Mesendoderm (in vitro differentiated cells): ENCODE data around the gene HSD11B2.

Experiments used
- DNase-seq: peaks from one replicate; pipeline ENCODE4 v3.0.0; 2013
- H2AK5ac ChIP-seq: 2 replicates; pipeline ENCODE4 v1.6.1; 2013; ENCODE audit warnings: low read length, inconsistent platforms
- H2BK120ac ChIP-seq: 2 replicates; pipeline ENCODE4 v1.6.1; 2013; ENCODE audit warnings: low read depth, mild to moderate bottlenecking, low read length, moderate library complexity, mixed read lengths
- H2BK15ac ChIP-seq: replicated peaks from 2 replicates; pipeline ENCODE4 v1.6.1; 2013; ENCODE audit warnings: low read depth, mild to moderate bottlenecking, moderate library complexity
- H2BK5ac ChIP-seq: 2 replicates; pipeline ENCODE4 v1.6.1; 2013; ENCODE audit warnings: low read length, inconsistent platforms
- H3K18ac ChIP-seq: 2 replicates; pipeline ENCODE4 v1.6.1; 2013; ENCODE audit warnings: mild to moderate bottlenecking, low read length, mixed read lengths
- H3K23ac ChIP-seq: one replicate; pipeline ENCODE4 v1.6.1; 2013; ENCODE audit warnings: low read length
- H3K27ac ChIP-seq: 2 replicates; pipeline ENCODE4 v1.5.1; 2013; ENCODE audit warnings: low read depth, mild to moderate bottlenecking, inconsistent platforms, low read length, moderate library complexity
- H3K27me3 ChIP-seq: 2 replicates; pipeline ENCODE4 v1.6.1; 2013; ENCODE audit warnings: low read length, control low read depth, mild to moderate bottlenecking, inconsistent platforms; ENCODE audit not compliant: insufficient read depth, poor library complexity
- H3K36me3 ChIP-seq: 2 replicates; pipeline ENCODE4 v1.6.1; 2013; ENCODE audit warnings: low read length, inconsistent platforms; ENCODE audit not compliant: control insufficient read depth, insufficient read depth
- H3K4ac ChIP-seq: one replicate; pipeline ENCODE4 v1.6.1; 2013; ENCODE audit warnings: low read depth, mild to moderate bottlenecking, low read length, moderate library complexity
- H3K4me1 ChIP-seq: 2 replicates; pipeline ENCODE4 v1.6.1; 2013; ENCODE audit warnings: low read depth, low read length, inconsistent platforms; ENCODE audit not compliant: control insufficient read depth
- H3K4me2 ChIP-seq: 2 replicates; pipeline ENCODE4 v1.6.1; 2013; ENCODE audit warnings: low read length
- H3K4me3 ChIP-seq: 2 replicates; pipeline ENCODE4 v1.5.1; 2013; ENCODE audit warnings: mild to moderate bottlenecking, low read length
- H3K56ac ChIP-seq: one replicate; pipeline ENCODE4 v1.6.1; 2013; ENCODE audit warnings: low read length
- H3K79me1 ChIP-seq: 2 replicates; pipeline ENCODE4 v1.6.1; 2013; ENCODE audit warnings: low read length, inconsistent platforms
- H3K79me2 ChIP-seq: 2 replicates; pipeline ENCODE4 v1.6.1; 2013; ENCODE audit warnings: mild to moderate bottlenecking, low read length; ENCODE audit not compliant: control insufficient read depth, insufficient read depth
- H3K9ac ChIP-seq: 2 replicates; pipeline ENCODE4 v1.6.1; 2013; ENCODE audit warnings: low read length, inconsistent platforms
- H4K5ac ChIP-seq: one replicate; pipeline ENCODE4 v1.6.1; 2013; ENCODE audit warnings: low read length
- H4K8ac ChIP-seq: one replicate; pipeline ENCODE4 v1.6.1; 2013; ENCODE audit warnings: low read depth, mild to moderate bottlenecking, control low read depth, low read length, moderate library complexity
- WGBS: extraction: QIAGEN DNeasy Blood & Tissue Kit; methylation state at CpG from one replicate; pipeline ENCODE4 v1.1.7; 2013; ENCODE audit warnings: low lambda C conversion rate, missing lambda C conversion rate; ENCODE audit not compliant: insufficient coverage; ENCODE audit errors: extremely low coverage; 5-methylcytosine and 5-hydroxymethylcytosine counted together

The HSD11B2 gene

DNA sequence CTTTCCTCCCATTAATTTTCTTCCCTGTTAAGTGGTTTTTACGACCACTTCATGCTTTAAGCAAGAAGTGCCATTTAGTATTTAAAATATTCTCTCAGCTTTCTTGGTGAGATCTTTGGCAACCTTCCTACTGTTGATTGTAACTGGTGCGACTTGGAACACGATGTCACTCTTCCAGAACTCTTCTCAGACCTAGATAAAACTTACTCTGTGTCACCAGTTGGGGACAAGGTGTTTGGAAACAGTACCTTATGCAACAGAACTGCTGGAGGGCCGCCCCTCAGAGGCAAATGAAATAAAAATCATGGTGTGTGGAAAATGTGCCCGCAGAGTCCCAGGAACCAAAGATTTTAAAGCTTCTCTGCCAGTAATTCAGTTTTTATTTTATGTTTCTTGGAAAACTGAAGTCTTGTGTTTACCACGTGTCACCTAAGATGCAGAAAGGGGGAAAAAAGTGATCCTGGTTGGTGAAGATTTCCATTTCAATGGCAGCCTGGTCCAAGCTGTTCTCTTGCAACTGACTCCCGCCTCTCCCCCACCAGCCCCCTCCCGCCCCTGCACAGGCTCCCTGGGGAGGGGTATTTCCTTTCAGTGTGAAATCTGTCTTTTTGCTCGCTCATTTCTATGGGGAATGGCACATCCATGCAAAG is 7.2 kb upstream of the HSD11B2 start:
- H3K18ac ChIP-seq: no peak overlapping the region
- no peak overlapping the region for H3K27ac ChIP-seq
- peak overlapping the region; percentile 9 for H3K56ac ChIP-seq
- no peaks in the 10 kb centered on the region for H3K79me1 ChIP-seq
- WGBS: no CpG with 5 or more reads among the region's 9 CpGs
- no peak overlapping the region for H3K9ac ChIP-seq
- H2BK15ac ChIP-seq: no peak overlapping the region
- H4K8ac ChIP-seq: no peak overlapping the region
- no peaks in the 10 kb centered on the region for H3K79me2 ChIP-seq
- H2BK120ac ChIP-seq: no peak overlapping the region
- no peaks in the 10 kb centered on the region for H3K36me3 ChIP-seq
- H2BK5ac ChIP-seq: no peak overlapping the region
- no peak overlapping the region for H3K4ac ChIP-seq
- no peak overlapping the region for H3K4me2 ChIP-seq
- H2AK5ac ChIP-seq: no peak overlapping the region
- DNase-seq: no peak
- H3K23ac ChIP-seq: no peak overlapping the region
- H3K4me3 ChIP-seq: no peak overlapping the region
- peaks cover 16% of the 10 kb centered on the region for H3K4me1 ChIP-seq
- H3K27me3 ChIP-seq: no peaks in the 10 kb centered on the region
- no peak overlapping the region for H4K5ac ChIP-seq

GRCh38 chr16:67424261-67424615 is 6.7 kb upstream of the HSD11B2 start:
- Histone ChIP-seq H2BK5ac (peak overlapping the region; percentile 44), H2AK5ac (no peak overlapping the region), H3K4me1 (peaks cover 16% of the 10 kb centered on the region), H3K56ac (peak overlapping the region; percentile 73), H3K23ac (no peak overlapping the region), H3K4ac (no peak overlapping the region), H3K27me3 (no peaks in the 10 kb centered on the region), H3K36me3 (no peaks in the 10 kb centered on the region), H3K9ac (peak overlapping the region; percentile 39), H4K5ac (no peak overlapping the region), H2BK120ac (peak overlapping the region; percentile 49), H3K27ac (peak overlapping the region; percentile 13), H3K79me1 (no peaks in the 10 kb centered on the region), H3K4me2 (peak overlapping the region; percentile 25), H3K4me3 (no peak overlapping the region), H3K79me2 (no peaks in the 10 kb centered on the region), H4K8ac (no peak overlapping the region), H2BK15ac (peak overlapping the region; percentile 10), H3K18ac (peak overlapping the region; percentile 78)
- WGBS: no CpG with 5 or more reads among the region's 5 CpGs
- no peak for DNase-seq

- Histone ChIP-seq H3K4me1 (peaks cover 16% of the 10 kb centered on the region), H3K4me2 (no peak overlapping the region), H3K27ac (no peak overlapping the region), H2AK5ac (no peak overlapping the region), H3K23ac (no peak overlapping the region), H3K79me2 (no peaks in the 10 kb centered on the region), H3K9ac (no peak overlapping the region), H2BK120ac (peak overlapping the region; percentile 49), H3K4me3 (no peak overlapping the region), H4K5ac (no peak overlapping the region), H3K36me3 (no peaks in the 10 kb centered on the region), H4K8ac (no peak overlapping the region), H2BK5ac (no peak overlapping the region), H2BK15ac (no peak overlapping the region), H3K56ac (no peak overlapping the region), H3K79me1 (no peaks in the 10 kb centered on the region), H3K27me3 (no peaks in the 10 kb centered on the region), H3K4ac (peak overlapping the region; percentile 17), H3K18ac (peak overlapping the region; percentile 78)
- DNase-seq: no peak
- no CpG with 5 or more reads among the region's 6 CpGs for WGBS
Measured at GRCh38 chr16:67425061-67425460, 5.9 kb upstream of the HSD11B2 start.

DNA sequence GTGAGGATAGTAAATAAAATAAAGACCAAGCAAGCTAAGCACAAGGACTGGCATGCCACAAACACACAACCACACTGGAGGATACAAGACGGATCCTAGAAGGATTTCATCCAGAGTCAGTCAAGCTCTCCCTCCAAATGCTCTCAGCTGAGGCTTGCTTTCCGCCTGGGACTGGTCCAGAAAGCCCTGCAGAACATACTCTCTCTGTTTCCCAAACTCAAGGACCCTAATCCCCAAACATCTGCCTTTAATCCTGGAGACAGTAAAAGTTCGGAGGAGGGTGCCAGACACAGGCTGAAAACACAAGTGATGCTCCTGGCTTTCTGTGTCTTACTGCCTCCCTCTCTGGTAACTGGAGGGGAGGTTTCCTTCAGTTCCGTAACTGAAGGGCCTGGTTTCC is 5.3 kb upstream of the HSD11B2 start:
- Histone ChIP-seq H2BK120ac (no peak overlapping the region), H2AK5ac (no peak overlapping the region), H3K9ac (no peak overlapping the region), H3K23ac (no peak overlapping the region), H3K36me3 (no peaks in the 10 kb centered on the region), H3K4me3 (no peak overlapping the region), H4K5ac (no peak overlapping the region), H2BK15ac (no peak overlapping the region), H3K79me2 (no peaks in the 10 kb centered on the region), H3K27ac (no peak overlapping the region), H3K79me1 (no peaks in the 10 kb centered on the region), H3K4me2 (no peak overlapping the region), H4K8ac (no peak overlapping the region), H3K4me1 (peaks cover 16% of the 10 kb centered on the region), H3K4ac (no peak overlapping the region), H3K27me3 (peaks cover 4% of the 10 kb centered on the region), H3K56ac (peak overlapping the region; percentile 27), H2BK5ac (no peak overlapping the region), H3K18ac (no peak overlapping the region)
- no CpG with 5 or more reads among the region's 4 CpGs for WGBS
- no peak for DNase-seq

- H3K9ac ChIP-seq: no peak overlapping the region
- no peaks in the 10 kb centered on the region for H3K79me1 ChIP-seq
- no peak overlapping the region for H3K56ac ChIP-seq
- H4K8ac ChIP-seq: no peak overlapping the region
- no peak overlapping the region for H2BK120ac ChIP-seq
- H4K5ac ChIP-seq: no peak overlapping the region
- peaks cover 4% of the 10 kb centered on the region for H3K27me3 ChIP-seq
- H3K18ac ChIP-seq: no peak overlapping the region
- H3K4me2 ChIP-seq: no peak overlapping the region
- no peak overlapping the region for H2BK15ac ChIP-seq
- H2AK5ac ChIP-seq: no peak overlapping the region
- no peaks in the 10 kb centered on the region for H3K79me2 ChIP-seq
- no peak overlapping the region for H3K23ac ChIP-seq
- no peak overlapping the region for H3K4ac ChIP-seq
- no CpG with 5 or more reads among the region's 7 CpGs for WGBS
- no peak overlapping the region for H3K27ac ChIP-seq
- no peaks in the 10 kb centered on the region for H3K36me3 ChIP-seq
- no peak for DNase-seq
- no peak overlapping the region for H2BK5ac ChIP-seq
- H3K4me3 ChIP-seq: no peak overlapping the region
- H3K4me1 ChIP-seq: peaks cover 16% of the 10 kb centered on the region
Measured at GRCh38 chr16:67426022-67426421, 4.9 kb upstream of the HSD11B2 start.

DNA sequence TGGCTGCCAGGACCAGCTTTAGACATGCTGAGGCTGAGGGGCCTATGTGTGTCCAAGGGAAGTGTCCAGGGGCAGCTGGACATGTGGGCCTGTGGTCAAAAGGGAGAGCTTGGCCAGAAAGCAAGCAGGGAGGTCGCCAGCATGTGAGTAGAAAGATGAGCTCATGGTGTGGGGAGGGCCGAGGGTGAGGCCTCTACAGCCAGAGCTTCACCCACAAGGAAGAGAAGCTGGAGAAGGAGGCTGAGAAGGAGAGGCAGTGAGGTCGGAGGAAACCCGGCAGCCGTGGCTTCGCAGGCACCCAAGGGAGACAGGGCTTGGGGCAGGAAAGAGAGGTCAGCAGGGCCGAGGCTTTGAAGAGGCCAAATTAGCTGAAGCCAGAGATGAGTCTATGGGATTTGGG is 4.0 kb upstream of the HSD11B2 start:
- Histone ChIP-seq H3K9ac (no peak overlapping the region), H3K4ac (no peak overlapping the region), H2BK5ac (no peak overlapping the region), H3K56ac (no peak overlapping the region), H3K79me1 (no peaks in the 10 kb centered on the region), H3K4me1 (peaks cover 20% of the 10 kb centered on the region), H4K8ac (no peak overlapping the region), H3K18ac (no peak overlapping the region), H3K36me3 (no peaks in the 10 kb centered on the region), H2BK120ac (no peak overlapping the region), H2BK15ac (no peak overlapping the region), H3K4me3 (no peak overlapping the region), H3K23ac (peak overlapping the region; percentile 37), H2AK5ac (peak overlapping the region; percentile 33), H3K79me2 (no peaks in the 10 kb centered on the region), H3K27ac (no peak overlapping the region), H3K27me3 (peaks cover 4% of the 10 kb centered on the region), H3K4me2 (no peak overlapping the region), H4K5ac (no peak overlapping the region)
- WGBS: no CpG with 5 or more reads among the region's 7 CpGs
- DNase-seq: no peak
